GDM1 (cell line): Measurements from ENCODE around the gene C2CD4C.
"Not testable (repeated sequence)": the region's sequence is repeated elsewhere in the genome, so short reads cannot be mapped to it uniquely, and the experiment has no call there.

Source experiments
- DNase-seq: peaks from one replicate; lab custom pipeline; 2025; lab: John Stamatoyannopoulos, UW

Gene C2CD4C

GRCh38 chr19:398719-399118 lies 10.2 kb downstream of the C2CD4C start:
- DNase-seq, result no peak

- DNase-seq, result no peak
Measured at GRCh38 chr19:397941-398706, 10.8 kb downstream of the C2CD4C start.

- DNase-seq, result no peak
Measured at GRCh38 chr19:397321-397720, 11.6 kb downstream of the C2CD4C start.

GRCh38 chr19:395467-395866 lies 13.5 kb downstream of the C2CD4C start:
- no peak for DNase-seq

GRCh38 chr19:394857-395256 lies 14.1 kb downstream of the C2CD4C start:
- DNase-seq, result not testable (repeated sequence)

GRCh38 chr19:393560-393959 lies 15.4 kb downstream of the C2CD4C start:
- DNase-seq, result not testable (repeated sequence)

GRCh38 chr19:392375-392970 lies 16.5 kb downstream of the C2CD4C start:
- DNase-seq, result no peak

- no peak for DNase-seq
Measured at GRCh38 chr19:391726-392374, 17.1 kb downstream of the C2CD4C start.

- no peak for DNase-seq
Measured at GRCh38 chr19:391207-391557, 17.8 kb downstream of the C2CD4C start.

- no peak for DNase-seq
Measured at GRCh38 chr19:390386-391206, 18.4 kb downstream of the C2CD4C start.

GRCh38 chr19:389935-390289 lies 19.0 kb downstream of the C2CD4C start:
- DNase-seq, result no peak

- no peak for DNase-seq
Measured at GRCh38 chr19:389255-389934, 19.6 kb downstream of the C2CD4C start.

GRCh38 chr19:388691-389090 lies 20.3 kb downstream of the C2CD4C start:
- DNase-seq, result no peak

GRCh38 chr19:387777-388176 lies 21.2 kb downstream of the C2CD4C start:
- no peak for DNase-seq

GRCh38 chr19:386632-387301 lies 22.2 kb downstream of the C2CD4C start:
- DNase-seq, result not testable (repeated sequence)

GRCh38 chr19:386189-386588 lies 22.8 kb downstream of the C2CD4C start:
- not testable (repeated sequence) for DNase-seq

- DNase-seq, result no peak
Measured at GRCh38 chr19:384799-385169, 24.2 kb downstream of the C2CD4C start.

GRCh38 chr19:383922-384798 lies 24.8 kb downstream of the C2CD4C start:
- DNase-seq, result no peak

- no peak for DNase-seq
Measured at GRCh38 chr19:383040-383439, 25.9 kb downstream of the C2CD4C start.

GRCh38 chr19:382578-382977 lies 26.4 kb downstream of the C2CD4C start:
- not testable (repeated sequence) for DNase-seq
